GM12878 (cell line): ENCODE data around the gene RALB. TPM values are rescaled to one million over a fixed set of nuclear protein-coding genes. Genes with fewer than 3 reads are reported as not detected.
A peak's percentile ranks its signal among the peaks of the same experiment; 100 is the strongest.

Experiments
- ATF3 ChIP-seq: IDR thresholded peaks from 2 replicates; pipeline ENCODE4 v1.6.1; 2011; ENCODE audit warnings: low read depth, mild to moderate bottlenecking, low read length, moderate library complexity, borderline replicate concordance; ENCODE audit errors: extremely low read depth
- BMI1 ChIP-seq: fragments of 450-650 bp; IDR thresholded peaks from 2 replicates; pipeline ENCODE4 v1.6.1; 2016; ENCODE audit warnings: mild to moderate bottlenecking, moderate library complexity, borderline replicate concordance
- CBFB ChIP-seq: IDR thresholded peaks from 2 replicates; pipeline ENCODE4 v1.6.1; 2016; ENCODE audit warnings: antibody characterized with exemption, low read depth
- CEBPB ChIP-seq, 2 experiments: fragments of 150-350 bp in 1 of 2; IDR thresholded peaks; 2 replicates each; pipeline ENCODE4 v1.6.1; 2012 to 2014; ENCODE audit warnings: low read depth in 2 of 2, low read length in 2 of 2, borderline replicate concordance in 1 of 2, inconsistent platforms in 1 of 2
- CREM ChIP-seq: IDR thresholded peaks from 2 replicates; pipeline ENCODE4 v1.6.1; 2014; ENCODE audit warnings: antibody characterized with exemption, low read depth
- CUX1 ChIP-seq: IDR thresholded peaks from 2 replicates; pipeline ENCODE4 v1.6.1; 2012; ENCODE audit warnings: improper control_type of control experiment, low read depth, low read length; ENCODE audit not compliant: insufficient replicate concordance
- GATAD2B ChIP-seq: fragments of 450-650 bp; conservative IDR thresholded peaks from 2 replicates; pipeline ENCODE4 v1.6.1; 2017; ENCODE audit warnings: low read depth, mild to moderate bottlenecking, moderate library complexity
- HDAC2 ChIP-seq: fragments of 200-600 bp; sonication (generic); IDR thresholded peaks from 2 replicates; pipeline ENCODE4 v1.6.1; 2017
- IRF3 ChIP-seq: fragments of 450-650 bp; IDR thresholded peaks from 2 replicates; pipeline ENCODE4 v1.6.1; 2014; ENCODE audit warnings: mild to moderate bottlenecking
- MXI1 ChIP-seq: fragments of 150-350 bp; IDR thresholded peaks from 2 replicates; pipeline ENCODE4 v1.6.1; 2011; ENCODE audit warnings: low read depth, mild to moderate bottlenecking, inconsistent platforms, low read length, improper control_type of control experiment
- NBN ChIP-seq: fragments of 450-650 bp; IDR thresholded peaks from 2 replicates; pipeline ENCODE4 v1.6.1; 2016
- PBX3 ChIP-seq: IDR thresholded peaks from 2 replicates; pipeline ENCODE4 v1.6.1; 2011; ENCODE audit warnings: mild to moderate bottlenecking, low read depth, low read length, moderate library complexity; ENCODE audit not compliant: insufficient replicate concordance
- POLR2AphosphoS5 ChIP-seq: IDR thresholded peaks from 2 replicates; pipeline ENCODE4 v1.6.1; 2011; ENCODE audit warnings: mild to moderate bottlenecking, low read length, inconsistent platforms
- POU2F2 ChIP-seq: IDR thresholded peaks from 3 replicates; pipeline ENCODE4 v1.6.1; 2011; ENCODE audit warnings: low read depth, mild to moderate bottlenecking, low read length, borderline replicate concordance
- RFX5 ChIP-seq: IDR thresholded peaks from 2 replicates; pipeline ENCODE4 v1.6.1; 2011; ENCODE audit warnings: low read depth, low read length, improper control_type of control experiment
- SMAD5 ChIP-seq: IDR thresholded peaks from 2 replicates; pipeline ENCODE4 v1.6.1; 2016; ENCODE audit warnings: antibody characterized with exemption, low read depth
- STAT1 ChIP-seq: fragments of 450-650 bp; conservative IDR thresholded peaks from 2 replicates; pipeline ENCODE4 v1.6.1; 2014; ENCODE audit warnings: antibody characterized with exemption, mild to moderate bottlenecking
- TCF7 ChIP-seq: IDR thresholded peaks from 2 replicates; pipeline ENCODE4 v1.6.1; 2014; ENCODE audit warnings: antibody characterized with exemption, borderline replicate concordance
- USF2 ChIP-seq: IDR thresholded peaks from 2 replicates; pipeline ENCODE4 v1.6.1; 2011; ENCODE audit warnings: low read depth, low read length, improper control_type of control experiment, borderline replicate concordance
- ZNF24 ChIP-seq: fragments of 450-650 bp; IDR thresholded peaks from 2 replicates; pipeline ENCODE4 v1.6.1; 2017; ENCODE audit warnings: antibody characterized with exemption, mild to moderate bottlenecking
- ZZZ3 ChIP-seq: IDR thresholded peaks from 2 replicates; pipeline ENCODE4 v1.6.1; 2011; ENCODE audit warnings: low read depth; ENCODE audit not compliant: control insufficient read depth, insufficient read length
- polyA plus RNA-seq, 11 experiments: library from polyadenylated mRNA; depleted of rRNA in 4 of 11; unstranded in 6 of 11; stranded (reverse) in 5 of 11; fragments of >200 nt; fragmentation: Nextera tagmentation in 4 of 11; fragmentation: Illumina TruSeq in 1 of 11; extraction: Ambion mirVana in 4 of 11; extraction: Trizol in 1 of 11; gene quantifications; 1 replicate in 1 of 11; 2 replicates in 10 of 11; pipeline versions ENCODE4 v1.2.1 to v1.2.3, GENCODE V29; 2011 to 2016; ENCODE audit warnings: inconsistent platforms in 2 of 11, missing spikeins in 2 of 11, low read depth in 1 of 11
- total RNA-seq, 4 experiments: library from RNA; depleted of rRNA in 3 of 4; stranded (reverse); fragments of >200 nt in 3 of 4; fragmentation: Illumina TruSeq in 1 of 4; extraction: Trizol in 1 of 4; gene quantifications; 2 replicates each; pipeline versions ENCODE4 v1.2.1 to v1.2.3, GENCODE V29; 2013 to 2021

Gene RALB
- total and polyA plus RNA-seq, 10 of the 15 experiments (the other 5 are each of a cell fraction or from before 2014, with no cell fraction given), result 8.3 to 54.0 (median 24.2) TPM

GRCh38 chr2:120252225-120253020 lies at the start of gene RALB (continued):
- TF ChIP-seq STAT1 (no peak), RFX5 (peak; percentile 76), NBN (peak; percentile 65; the same call in 1 of the 2 replicates), CBFB (no peak), CUX1 (no peak), USF2 (no peak), TCF7 (no peak), ATF3 (no peak), PBX3 (peak; percentile 19), IRF3 (peak; percentile 74), CEBPB (IDR thresholded peaks at IDR 0.05; ENCODE audit: borderline replicate concordance in 1 of 2, low read depth in 2 of 2, low read length in 2 of 2) (no peak), ZZZ3 (no peak), ZNF24 (no peak), BMI1 (peak; percentile 97), HDAC2 (no peak), POLR2AphosphoS5 (0 out of 2 replicates have a peak, but pooled peaks have one; percentile 40), MXI1 (peak; percentile 92), POU2F2 (no peak), SMAD5 (0 out of 2 replicates have a peak, but pooled peaks have one; percentile 31), GATAD2B (no peak), CREM (peak; percentile 28; the same call in 1 of the 2 replicates)
